Activated CD4-positive, alpha-beta T cell treated with anti-CD3 and anti-CD28 coated beads, Interleukin-2, Interleukin-6, amounts not matched to agents 100 ng/mL and 50 ng/mL, durations not matched to agents 16 hours and 8 hours (primary cell): Measurements from ENCODE around the gene SPEN.
"Not testable (repeated sequence)": the region's sequence is repeated elsewhere in the genome, so short reads cannot be mapped to it uniquely, and the experiment has no call there.

ENCODE experiments used
- DNase-seq: peaks from one replicate; pipeline ENCODE4 v3.0.0-alpha.2; 2020

The SPEN gene, protein sequence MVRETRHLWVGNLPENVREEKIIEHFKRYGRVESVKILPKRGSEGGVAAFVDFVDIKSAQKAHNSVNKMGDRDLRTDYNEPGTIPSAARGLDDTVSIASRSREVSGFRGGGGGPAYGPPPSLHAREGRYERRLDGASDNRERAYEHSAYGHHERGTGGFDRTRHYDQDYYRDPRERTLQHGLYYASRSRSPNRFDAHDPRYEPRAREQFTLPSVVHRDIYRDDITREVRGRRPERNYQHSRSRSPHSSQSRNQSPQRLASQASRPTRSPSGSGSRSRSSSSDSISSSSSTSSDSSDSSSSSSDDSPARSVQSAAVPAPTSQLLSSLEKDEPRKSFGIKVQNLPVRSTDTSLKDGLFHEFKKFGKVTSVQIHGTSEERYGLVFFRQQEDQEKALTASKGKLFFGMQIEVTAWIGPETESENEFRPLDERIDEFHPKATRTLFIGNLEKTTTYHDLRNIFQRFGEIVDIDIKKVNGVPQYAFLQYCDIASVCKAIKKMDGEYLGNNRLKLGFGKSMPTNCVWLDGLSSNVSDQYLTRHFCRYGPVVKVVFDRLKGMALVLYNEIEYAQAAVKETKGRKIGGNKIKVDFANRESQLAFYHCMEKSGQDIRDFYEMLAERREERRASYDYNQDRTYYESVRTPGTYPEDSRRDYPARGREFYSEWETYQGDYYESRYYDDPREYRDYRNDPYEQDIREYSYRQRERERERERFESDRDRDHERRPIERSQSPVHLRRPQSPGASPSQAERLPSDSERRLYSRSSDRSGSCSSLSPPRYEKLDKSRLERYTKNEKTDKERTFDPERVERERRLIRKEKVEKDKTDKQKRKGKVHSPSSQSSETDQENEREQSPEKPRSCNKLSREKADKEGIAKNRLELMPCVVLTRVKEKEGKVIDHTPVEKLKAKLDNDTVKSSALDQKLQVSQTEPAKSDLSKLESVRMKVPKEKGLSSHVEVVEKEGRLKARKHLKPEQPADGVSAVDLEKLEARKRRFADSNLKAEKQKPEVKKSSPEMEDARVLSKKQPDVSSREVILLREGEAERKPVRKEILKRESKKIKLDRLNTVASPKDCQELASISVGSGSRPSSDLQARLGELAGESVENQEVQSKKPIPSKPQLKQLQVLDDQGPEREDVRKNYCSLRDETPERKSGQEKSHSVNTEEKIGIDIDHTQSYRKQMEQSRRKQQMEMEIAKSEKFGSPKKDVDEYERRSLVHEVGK (N-terminal part only)

DNA sequence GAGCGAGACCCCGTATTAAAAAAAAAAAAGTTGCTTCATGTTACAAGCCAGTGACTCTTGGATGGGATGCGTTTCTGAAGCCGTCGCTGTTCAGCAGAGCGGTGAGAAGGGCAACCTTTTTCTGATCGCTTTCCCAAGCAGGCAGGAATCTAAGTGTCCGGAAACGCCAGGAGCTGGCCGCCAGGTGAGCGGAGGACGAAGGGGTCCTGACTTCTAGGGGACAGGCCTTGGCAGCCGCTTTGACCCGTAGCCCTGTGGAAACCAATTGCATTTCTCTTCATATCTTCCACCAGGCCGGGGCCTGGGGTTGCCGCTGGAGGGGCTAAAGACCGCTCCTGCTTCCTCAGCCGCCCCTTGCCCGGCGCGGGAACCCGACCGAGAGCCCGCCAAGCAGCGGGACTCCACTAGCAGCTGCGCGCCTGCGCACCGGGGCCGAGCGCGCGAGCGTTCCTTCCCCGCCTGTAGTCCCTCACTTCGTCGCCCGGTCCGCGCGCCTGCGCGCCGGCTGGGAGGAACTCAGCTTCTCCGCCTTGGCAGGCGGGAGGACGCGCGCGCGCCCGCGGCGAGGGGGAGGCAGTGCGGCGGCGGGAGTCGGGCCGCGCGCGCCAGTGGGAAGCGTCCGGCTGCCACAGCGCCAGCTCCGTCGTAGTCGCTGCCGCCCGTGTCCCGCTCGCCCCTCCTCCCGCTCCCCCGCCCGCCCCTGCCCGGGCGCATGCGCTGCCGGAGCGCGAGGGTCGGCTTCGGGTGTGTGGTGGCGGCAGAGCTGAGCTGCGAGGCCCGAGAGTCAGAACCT lies at the start of gene SPEN:
TSS of gene SPEN (plus strand) at position 608 of the 793 bp plus-strand sequence. CDS start 361 bp downstream, outside the sequence.
- DNase-seq = peak; percentile 99

GRCh38 chr1:15799004-15799867 lies 48.3 kb upstream of the SPEN start:
- peak; percentile 12 for DNase-seq

GRCh38 chr1:15799928-15800835 lies 47.3 kb upstream of the SPEN start:
- no peak for DNase-seq

DNA sequence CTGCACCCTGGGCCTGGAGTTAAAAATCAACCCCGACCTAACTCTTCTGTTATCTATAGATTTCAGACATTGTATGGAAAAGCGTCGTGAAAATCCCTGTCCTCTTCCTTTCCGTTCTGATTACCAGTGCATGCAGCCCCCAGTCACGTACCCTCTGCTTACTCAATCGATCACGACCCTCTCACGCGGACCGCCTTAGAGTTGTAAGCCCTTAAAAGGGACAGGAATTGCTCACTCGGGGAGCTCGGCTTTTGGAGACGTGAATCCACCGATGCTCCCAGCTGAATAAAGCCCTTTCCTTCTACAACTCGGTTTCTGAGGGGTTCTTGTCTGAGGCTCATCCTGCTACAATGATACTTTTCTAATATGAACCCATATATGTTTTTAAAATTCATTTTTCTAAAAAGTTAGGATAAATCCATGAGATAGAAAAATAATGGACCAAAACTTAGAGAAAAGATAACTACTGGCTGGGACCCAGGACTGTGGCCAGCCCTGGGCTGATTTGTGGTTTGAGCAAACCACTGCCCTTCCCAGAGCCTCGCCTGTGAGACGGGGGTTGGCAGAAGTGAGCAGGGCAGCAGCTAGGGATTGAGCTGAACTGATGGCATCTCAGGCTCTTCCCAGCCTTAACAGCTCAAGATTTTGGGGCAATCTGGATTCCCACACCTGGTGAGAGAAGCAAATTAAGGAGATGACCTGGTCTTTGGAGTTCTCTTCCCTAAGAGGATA lies 45.1 kb upstream of the SPEN start:
- DNase-seq = no peak

DNA sequence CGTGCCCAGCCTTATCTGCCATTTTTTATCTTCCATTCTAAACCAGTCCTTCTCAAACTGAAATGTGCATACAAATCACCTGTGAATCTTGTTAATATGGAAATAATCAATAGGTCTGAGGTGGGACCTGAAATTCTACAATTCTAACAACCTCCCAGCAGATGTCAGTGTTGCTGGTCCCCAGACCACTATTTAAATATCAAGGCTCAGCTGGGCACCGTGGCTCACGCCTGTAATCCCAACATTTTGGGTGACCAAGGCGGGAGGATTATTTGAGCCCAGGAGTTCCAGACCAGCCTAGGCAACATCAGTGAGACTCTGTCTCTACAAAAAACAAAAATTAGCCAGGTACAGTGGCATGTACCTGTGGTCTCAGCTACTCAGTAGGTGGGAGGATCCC lies 44.1 kb upstream of the SPEN start:
- peak; percentile 30 for DNase-seq

- DNase-seq = no peak
Measured at GRCh38 chr1:15804060-15804459, 43.4 kb upstream of the SPEN start.

DNA sequence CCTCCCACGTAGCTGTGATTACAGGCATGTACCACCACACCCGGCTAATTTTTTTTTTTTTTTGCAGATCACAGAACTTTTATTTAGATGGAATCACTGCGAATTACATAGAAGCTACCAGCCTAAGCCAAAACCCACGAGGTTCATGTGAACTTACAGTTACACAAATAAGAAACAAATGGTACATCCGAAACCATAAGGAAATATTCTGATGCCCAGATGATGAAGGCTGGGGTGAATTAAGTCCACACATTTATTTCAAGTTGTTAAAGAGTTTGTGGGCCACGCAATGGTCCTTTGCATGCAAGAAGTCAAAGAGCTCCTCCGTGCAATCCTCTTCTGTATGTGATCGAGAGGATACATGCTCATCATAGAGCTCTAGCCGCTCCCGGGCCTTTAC lies 40.4 kb upstream of the SPEN start:
- DNase-seq = no peak

- not testable (repeated sequence) for DNase-seq
Measured at GRCh38 chr1:15807549-15807948, 40.0 kb upstream of the SPEN start, which contains the start of gene UQCRHL. Gene UQCRHL (minus strand): TSS chr1:15807649. CDS start chr1:15807649, 0 bp downstream.

GRCh38 chr1:15808955-15809354 lies 38.6 kb upstream of the SPEN start:
- DNase-seq = no peak

DNA sequence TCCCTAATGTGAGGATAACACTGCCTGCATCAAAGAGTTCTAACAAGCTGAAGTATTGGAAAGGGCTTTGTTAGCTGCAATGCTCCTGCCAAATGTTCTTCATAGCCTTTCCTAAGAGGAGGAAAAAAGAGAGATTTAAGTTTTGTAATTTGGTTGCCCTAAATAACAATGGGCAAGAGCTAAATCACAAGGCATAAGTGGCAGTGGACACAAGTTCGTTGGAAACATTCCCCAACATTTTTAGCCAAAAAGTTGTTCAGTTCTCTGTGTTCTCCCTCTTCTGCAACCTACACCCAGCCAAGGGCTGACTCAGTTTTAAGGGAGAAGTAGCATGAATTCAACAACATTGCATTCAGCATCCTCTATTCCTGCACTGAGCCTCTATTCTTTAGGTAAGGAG lies 37.4 kb upstream of the SPEN start:
- DNase-seq = no peak

- DNase-seq = peak; percentile 22
Measured at GRCh38 chr1:15816674-15817073, 30.8 kb upstream of the SPEN start.

- no peak for DNase-seq
Measured at GRCh38 chr1:15820478-15820877, 27.0 kb upstream of the SPEN start.

GRCh38 chr1:15825800-15826199 lies 21.7 kb upstream of the SPEN start:
- no peak for DNase-seq

DNA sequence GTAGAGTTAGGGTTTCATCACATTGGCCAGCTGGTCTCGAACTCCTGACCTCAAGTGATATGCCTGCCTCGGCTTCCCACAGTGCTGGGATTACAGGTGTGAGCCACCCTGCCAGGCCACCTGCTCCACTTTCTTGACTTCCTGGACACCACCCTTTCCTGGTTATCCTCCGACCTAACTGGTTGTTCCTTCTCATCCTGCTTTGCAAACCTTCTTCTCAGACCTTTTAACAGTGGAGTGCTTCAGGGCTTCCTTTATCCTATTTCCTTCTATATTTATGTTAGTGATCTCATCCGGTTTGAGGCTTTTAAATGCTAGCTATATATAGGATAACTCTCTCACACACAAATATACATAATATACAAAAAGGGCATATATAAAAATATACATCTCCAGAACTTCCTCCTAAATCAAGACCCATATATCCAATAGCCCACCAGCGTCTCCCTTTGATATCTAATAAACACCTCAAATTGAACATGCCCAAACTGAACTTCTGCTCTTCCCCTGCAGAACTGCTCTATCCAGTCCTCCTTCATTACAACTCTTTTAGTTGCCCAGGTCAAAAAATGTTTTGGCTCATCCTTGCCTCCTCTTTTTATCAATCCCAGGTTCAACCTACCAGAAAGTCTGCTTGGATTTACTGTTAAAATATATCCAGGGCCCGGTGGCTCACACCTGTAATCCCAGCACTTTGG lies 20.5 kb upstream of the SPEN start:
- DNase-seq = no peak

GRCh38 chr1:15827567-15827966 lies 19.9 kb upstream of the SPEN start:
- DNase-seq = not testable (repeated sequence)

DNA sequence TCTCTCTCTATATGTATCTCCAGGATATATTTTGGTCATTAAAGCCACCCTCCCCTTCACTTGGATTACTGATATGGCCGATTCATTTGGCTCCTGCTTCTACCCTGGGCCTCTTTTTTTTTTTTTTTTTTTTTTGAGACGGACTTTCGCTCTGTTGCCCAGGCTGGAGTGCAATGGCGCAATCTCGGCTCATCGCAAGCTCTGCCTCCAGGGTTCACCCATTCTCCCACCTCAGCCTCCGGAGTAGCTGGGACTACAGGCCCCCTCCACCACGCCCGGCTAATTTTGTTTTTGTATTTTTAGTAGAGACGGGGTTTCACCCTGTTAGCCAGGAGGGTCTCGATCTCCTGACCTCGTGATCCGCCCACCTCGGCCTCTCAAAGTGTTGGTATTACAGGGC lies 18.6 kb upstream of the SPEN start:
- DNase-seq = not testable (repeated sequence)

DNA sequence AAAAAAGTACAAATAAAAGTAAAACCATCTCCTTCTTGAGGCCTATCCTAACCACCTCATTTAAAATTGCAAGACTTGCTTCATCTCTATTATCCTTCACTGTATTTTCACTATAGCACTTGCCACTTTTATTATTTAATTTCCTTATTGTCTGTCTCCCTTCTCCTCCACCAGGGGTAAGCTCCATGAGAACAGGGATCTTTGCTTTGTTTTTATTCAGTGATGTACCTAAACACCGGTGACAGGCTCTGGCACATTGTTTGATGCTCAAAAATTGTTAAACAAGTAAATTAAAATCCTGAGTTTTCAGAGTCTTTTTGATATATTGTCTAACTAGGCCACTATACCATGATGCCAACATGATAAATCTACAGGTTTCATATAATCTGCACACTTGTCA lies 17.2 kb upstream of the SPEN start:
- DNase-seq = no peak

DNA sequence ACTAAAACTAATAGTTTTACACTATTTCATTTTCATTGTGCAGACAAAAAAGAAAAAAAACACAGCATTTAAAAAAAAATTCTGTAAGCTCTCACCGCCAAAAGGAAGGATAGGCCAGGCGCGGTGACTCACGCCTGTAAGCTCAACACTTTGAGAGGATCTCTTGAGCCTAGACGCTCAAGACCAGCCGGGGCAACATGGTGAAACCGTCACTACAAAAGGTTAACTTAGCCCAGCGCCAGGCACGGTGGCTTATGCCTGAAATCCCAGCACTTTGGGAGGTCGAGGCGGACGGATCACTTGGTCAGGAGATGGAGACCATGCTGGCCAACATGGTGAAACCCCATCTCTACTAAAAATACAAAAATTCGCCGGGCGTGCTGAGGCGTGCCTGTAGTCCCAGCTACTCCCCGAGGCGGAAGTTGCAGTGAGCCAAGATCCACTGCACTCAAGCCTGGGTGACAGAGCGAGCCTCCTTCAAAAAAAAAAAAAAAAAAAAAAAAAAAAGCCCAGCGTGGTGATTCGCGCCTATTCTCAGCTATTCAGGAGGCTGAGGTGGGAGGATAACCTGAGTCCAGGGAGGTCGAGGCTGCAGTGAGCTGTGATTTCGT lies 14.3 kb upstream of the SPEN start:
- peak; percentile 72 for DNase-seq
